Left cardiac atrium (tissue), 4 donors: ENCODE data around the gene TRIM47. TPM values are rescaled to one million over a fixed set of nuclear protein-coding genes. Genes with fewer than 3 reads are reported as not detected.
A peak's percentile ranks its signal among the peaks of the same experiment; 100 is the strongest.
"Not testable (repeated sequence)": the region's sequence is repeated elsewhere in the genome, so short reads cannot be mapped to it uniquely, and the experiment has no call there.

Source experiments
- ATAC-seq, 2 donors: fragments of 200-7000 bp; cut with Tn5 transposase; one replicate each; pipeline ENCODE4 v1.9.1; 2020; ENCODE audit warnings: mild to moderate bottlenecking in 2 of 2, moderate library complexity in 2 of 2
- DNase-seq: peaks from one replicate; pipeline ENCODE4 v3.0.0-alpha.2; 2020
- intact Hi-C, 2 donors: fragments of 100-400 bp; cut with DNase I; formaldehyde crosslinking; loops; one replicate each; pipeline versions ENCODE4 v1.14.1 to v1.15.1; 2022 to 2023
- total RNA-seq, 2 donors: library from RNA; stranded (reverse); fragmentation: NEBNext Ultra II Directional; extraction: Animal tissue kit (Norgen Biotek cat#: 25700); gene quantifications; one replicate each; pipeline ENCODE4 v1.2.1, GENCODE V29; 2021
- donor health status: DM: no; HTN: yes; CAD: no.
- donor health status: DM: no; HTN: yes; CAD: no; lungs with severe emphysema.
- donor health status: DM: yes; HTN: yes; CAD: no.
- donor health status: Dilated cardiomyopathy.

The TRIM47 gene
- total RNA-seq, 2 donors from 2014 or later = 22.9 to 25.3 TPM

DNA sequence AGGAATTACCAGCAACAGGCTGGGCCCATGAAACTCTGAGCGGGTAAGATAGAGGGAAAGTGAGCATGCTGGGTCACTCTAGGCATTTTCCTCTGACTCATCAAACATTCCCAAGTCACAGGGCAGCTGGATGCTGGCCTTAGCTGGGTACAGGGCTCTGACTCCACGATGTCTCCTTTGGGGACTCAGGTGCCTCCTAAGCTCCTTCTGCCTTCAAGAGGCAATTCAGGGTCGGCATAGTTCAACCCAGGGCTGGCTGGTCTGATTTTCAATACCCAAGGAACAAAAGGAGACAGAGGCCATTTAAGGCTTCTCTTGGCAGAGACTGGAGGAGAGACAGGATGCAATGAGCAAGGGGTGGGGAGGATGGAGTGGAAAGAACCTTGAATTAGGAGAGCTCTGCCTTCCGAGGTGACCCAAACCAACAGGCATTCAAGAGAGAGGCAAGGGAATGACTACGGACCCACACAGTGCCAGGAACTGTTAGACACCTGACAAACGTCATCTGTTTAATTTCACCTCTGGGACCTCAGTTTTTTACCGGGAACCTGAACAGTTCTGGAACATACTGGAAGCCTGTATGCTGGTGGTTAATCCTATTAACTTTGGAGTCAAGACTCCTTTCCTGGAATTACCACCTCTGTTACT lies 24.2 kb downstream of the TRIM47 start:
- intact Hi-C loops = loop anchor here in 1 of 2 donors (2.0 kb wide), 1 partner anchor 69 kb away; the partner anchor contains the start of gene UNK
- no peak for DNase-seq
- peak in 1 of 2 donors; percentile 24 for ATAC-seq

DNA sequence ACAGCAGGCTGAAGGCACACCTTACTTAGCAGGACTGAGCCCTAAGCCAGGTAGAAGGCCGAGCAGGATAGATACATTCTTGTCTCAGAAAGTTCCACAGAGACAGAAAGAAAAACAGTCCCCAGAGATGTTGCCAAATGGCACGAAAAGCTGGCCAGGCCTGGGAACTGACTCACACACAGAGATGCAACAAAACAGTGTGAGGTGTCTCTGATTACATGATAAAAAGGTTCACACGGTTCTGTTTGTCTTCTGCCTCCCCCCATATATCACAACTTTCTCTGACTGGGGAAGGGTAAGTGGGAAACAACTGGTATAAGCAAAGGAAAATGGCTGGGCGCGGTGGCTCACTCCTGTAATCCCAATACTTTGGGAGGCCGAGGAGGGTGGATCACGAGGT lies 24.9 kb downstream of the TRIM47 start:
- DNase-seq (no peak), ATAC-seq (no peak)
- intact Hi-C loops = no loop called here

DNA sequence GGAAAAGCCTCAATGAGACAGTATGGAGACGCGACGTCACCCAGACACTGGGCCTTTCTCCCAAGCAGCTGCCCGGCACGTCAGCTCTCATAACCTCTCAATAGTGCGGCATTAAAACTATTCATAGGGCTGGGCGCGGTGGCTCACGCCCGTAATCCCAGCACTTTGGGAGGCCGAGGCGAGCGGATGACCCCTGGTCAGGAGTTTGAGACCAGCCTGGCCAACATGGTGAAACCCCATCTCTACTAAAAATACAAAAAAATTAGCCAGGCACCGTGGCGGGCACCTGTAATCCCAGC lies 26.7 kb downstream of the TRIM47 start:
- ATAC-seq, intact Hi-C loops, DNase-seq: not testable (repeated sequence)

DNA sequence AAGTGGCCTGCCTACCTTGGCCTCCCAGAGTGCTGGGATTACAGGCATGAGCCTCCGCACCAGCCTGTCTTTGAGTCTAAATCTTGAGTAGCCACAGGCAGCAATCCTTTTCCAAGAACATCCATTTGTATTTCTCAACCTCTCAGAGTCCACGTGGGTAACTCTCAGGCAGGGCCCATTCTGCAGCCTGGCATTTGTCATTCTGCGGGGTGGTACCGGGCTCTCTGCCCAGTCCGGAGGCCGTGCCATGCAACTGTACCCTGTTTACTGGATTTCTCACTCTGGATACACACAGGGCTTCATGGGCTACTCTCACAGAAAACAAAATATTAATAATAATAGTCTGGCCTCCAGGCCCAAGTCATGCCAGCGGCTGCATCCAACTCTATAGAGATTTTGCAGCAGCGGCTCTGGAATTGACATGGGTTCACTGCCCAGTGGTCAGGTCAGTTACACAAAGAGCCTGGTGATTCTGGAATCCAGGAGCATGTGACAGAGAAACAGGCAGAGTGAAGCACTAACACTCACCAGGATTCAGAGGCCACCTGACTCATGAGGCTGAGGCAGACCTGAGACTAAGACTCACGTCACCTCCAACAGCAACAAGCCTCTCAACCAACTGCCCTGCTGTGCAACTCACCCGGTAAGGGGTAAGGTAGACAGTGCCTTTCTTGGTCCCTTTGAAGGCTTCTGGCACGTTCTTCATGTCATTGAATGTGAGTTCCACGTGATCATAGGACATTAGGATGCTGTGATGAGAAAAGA lies 27.3 kb downstream of the TRIM47 start:
- ATAC-seq = no peak
- DNase-seq = no peak
- intact Hi-C loops = no loop called here

DNA sequence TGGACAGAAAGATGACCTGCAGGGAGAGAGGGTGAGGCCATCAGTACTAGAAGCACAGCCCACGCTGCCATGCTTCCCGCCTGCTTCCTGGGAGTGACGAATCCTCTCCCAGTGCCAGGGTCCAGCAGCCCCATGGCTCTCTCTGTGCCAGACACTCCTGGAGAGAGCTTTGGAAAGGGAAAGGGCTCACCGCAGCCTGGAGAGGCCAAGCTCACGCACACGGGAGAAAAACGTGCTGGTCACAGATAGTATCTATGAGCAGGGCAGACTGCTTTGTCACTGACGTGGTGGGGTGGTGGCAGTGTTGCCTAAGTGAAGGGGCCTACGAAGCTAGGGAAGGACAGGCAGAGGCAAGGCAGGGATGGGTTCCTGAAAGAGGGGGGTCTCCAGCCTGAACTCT lies 28.7 kb downstream of the TRIM47 start:
- DNase-seq = no peak

DNA sequence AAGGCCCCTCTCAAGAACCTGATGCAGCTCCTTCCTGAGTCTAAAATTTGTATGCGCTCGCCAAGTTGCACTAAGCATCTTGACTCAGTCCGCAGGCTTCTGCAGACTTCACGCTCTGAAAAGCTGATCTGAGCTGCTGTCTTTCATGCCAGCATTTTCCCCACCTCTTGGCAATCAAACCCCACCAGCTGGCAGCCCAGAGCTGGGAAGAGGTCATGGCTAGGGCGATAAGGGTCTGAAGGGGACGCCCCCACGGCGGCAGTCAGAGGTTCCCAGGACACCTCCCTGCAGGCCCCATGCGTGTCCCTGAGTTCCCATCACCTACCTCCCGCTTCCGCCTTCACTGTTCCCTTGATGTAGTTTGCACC lies 29.1 kb downstream of the TRIM47 start:
- intact Hi-C loops = loop anchor here in 1 of 2 donors (10.0 kb wide), 1 partner anchor 74 kb away; a partner anchor contains a TSS
- DNase-seq (no peak), ATAC-seq (peak in 1 of 2 donors; percentile 13)

More for the DNA sequence above, 28.7 kb downstream of the TRIM47 start:
- peak in 1 of 2 donors; percentile 9 for ATAC-seq
- intact Hi-C loops = loop anchor here in 1 of 2 donors (10.0 kb wide), 1 partner anchor 75 kb away; a partner anchor contains a TSS

DNA sequence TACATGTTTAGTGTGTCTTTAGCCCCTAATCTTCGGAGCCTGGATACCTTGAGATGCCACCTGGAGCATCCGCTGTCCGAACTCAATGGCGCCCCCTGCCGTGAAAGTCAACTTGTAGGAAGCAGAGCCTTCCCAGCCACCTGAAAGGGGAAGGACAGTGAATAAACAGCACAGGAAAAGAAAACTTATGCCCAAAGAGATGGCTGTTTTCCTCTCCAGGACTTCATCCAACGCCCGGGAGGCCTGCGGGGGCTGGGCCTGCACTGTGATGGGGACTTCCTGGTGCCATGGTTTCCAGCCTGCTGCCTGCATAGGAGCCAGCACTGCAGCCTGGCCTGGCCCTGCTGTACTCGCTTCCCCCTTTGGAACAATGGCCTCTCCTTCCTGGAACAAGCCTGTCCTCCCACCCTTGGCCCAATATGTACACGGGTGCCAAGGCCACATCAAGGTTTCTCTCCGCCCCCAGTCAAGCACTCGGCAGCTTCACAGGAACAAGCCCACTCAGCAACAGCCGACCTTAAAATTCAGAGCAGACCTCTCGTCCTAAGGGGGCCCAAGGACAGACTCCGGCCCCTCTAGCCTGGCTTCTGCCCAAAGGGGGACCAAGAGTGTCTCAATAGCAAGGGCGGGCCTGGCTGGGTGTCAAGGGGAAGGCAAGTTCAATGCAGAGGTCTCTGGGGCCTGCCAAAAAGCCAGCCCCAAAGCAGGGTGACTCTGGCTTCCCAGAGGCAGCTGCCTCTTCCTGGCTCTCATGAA lies 29.7 kb downstream of the TRIM47 start:
- ATAC-seq (peak; percentile 25 to 35), DNase-seq (peak; percentile 82)
- intact Hi-C loops = loop anchor here in 1 of 2 donors (10.0 kb wide), 1 partner anchor 74 kb away; a partner anchor contains a TSS

DNA sequence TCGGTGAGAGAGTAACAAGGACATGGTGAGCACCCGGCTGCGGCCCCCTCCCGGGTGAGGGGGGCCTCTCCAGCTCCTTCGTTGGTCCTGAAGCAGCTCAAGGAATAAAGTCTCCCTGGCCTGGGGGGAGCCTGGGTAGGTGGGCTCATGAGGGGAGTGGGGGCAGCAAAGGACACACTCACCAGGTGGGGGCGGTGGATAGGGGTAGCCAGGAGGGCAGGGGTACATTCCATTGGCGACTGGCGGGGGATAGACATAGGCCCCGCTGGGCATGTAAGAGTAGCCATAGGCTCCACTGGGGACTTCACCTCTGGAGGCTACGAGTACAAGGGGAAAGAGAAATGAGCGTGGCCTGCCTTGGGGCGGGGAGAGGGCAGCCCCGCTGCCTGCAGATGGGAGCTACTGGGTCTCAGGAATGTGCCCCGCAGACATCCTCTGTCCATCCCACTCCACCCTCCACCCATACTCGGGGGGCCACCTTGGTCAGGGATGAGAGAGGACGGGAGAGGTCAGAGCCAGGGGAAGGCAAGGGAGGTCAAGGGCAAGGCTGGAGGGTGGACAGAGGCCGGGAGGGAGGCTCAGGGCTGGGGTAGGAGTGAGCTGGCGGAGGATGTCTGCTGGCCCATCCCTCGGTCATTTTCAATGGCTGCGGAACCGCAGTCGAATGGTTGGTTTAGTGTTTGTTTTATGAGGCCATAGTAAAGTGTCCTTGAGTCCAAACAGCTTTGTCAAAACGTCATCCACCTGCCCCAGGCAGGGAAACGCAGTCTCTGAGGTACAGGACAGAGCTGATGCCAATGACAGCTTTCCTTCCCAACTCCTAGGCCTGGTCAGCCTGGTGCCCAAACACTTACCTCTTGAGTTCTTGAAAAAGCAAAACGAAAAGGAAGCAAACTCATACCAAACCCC lies 30.5 kb downstream of the TRIM47 start:
- no peak for ATAC-seq
- no peak for DNase-seq
- intact Hi-C loops = loop anchor here in 1 of 2 donors (10.0 kb wide), 1 partner anchor 73 kb away; a partner anchor contains a TSS

DNA sequence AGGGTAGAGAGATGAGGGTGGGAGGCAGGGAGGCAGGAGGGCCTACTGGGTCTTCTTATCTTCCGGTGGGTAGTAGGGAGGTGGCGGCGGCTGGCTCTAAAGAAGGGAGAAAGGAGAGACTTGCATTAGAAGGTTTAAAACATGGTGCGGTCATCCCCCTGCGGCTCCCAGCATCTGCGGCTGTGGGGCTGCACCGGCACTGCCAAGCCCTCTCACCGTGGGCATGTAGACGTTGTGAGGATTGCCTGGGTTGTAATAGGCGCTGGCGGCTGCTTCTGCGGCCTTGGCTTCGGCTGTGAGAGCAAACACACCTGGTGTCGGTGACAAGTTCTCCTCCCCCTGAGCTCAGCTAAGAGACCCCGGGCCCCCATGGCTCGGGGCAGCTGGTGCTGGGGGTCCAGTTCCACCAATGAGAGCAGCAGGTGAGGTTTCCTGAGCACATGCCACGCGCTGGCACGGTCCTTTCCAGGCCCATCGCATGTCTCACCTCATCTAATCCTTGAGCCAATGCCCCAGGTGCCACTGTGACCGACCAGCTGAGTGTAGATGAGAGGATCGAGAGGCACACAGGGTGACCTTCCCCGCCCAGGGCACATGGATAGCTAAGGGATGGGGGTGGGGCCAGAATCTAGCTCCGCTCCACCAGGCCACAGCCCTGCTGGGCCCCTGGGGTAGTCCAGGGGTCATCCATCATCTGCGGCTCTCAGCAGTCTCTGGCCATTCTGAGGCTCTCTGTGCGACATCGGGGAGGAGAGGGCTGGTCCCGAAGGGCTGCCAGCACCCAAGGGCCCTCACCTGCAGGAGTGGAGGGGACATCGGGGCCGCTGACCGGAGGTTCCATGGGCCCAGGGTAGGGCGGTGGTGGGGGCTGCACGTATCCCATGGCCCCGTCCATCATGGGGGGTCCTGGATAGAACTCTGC lies 31.4 kb downstream of the TRIM47 start:
- intact Hi-C loops = loop anchor here in 1 of 2 donors (10.0 kb wide), 1 partner anchor 72 kb away; a partner anchor contains a TSS
- ATAC-seq (no peak), DNase-seq (no peak)

DNA sequence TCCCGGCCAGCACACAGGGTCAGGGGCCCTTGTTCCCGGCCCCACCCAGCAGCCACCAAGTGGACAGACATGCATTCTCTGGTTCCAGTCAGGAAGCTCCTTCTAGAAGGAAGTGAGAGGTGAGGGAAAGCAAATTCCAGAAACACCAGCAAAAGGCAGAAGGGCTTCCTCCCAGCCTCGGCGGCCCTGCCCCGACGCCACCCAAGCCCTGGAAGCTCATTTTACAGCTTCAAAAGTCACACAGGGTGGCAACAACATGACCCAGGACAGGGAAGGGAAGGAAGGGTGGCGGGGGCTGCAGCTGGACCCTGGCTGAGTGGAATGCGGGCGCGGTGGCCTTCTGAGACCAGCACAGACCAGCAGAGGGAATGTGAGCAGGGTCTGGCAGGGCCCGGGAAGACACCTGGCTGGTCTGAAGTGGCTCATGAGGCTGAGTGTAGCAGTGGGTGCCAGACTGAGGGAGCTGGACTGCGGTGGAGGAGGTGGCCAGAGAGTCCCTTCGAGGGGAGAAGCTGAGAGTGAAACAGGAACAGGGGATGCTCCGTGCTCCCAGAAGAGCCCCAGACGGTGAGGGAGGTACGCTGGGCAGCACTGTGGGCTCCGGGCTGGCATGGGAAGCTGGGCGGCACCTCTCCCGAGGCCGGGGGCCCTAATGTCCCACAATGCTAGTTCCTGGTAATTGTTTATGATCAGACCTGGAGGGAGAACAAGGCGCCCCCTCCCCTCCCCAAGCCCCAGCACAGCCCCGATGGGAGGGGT lies 32.3 kb downstream of the TRIM47 start:
- intact Hi-C loops = loop anchor here in 1 of 2 donors (10.0 kb wide), 1 partner anchor 71 kb away; a partner anchor contains a TSS
- ATAC-seq (no peak), DNase-seq (no peak)

DNA sequence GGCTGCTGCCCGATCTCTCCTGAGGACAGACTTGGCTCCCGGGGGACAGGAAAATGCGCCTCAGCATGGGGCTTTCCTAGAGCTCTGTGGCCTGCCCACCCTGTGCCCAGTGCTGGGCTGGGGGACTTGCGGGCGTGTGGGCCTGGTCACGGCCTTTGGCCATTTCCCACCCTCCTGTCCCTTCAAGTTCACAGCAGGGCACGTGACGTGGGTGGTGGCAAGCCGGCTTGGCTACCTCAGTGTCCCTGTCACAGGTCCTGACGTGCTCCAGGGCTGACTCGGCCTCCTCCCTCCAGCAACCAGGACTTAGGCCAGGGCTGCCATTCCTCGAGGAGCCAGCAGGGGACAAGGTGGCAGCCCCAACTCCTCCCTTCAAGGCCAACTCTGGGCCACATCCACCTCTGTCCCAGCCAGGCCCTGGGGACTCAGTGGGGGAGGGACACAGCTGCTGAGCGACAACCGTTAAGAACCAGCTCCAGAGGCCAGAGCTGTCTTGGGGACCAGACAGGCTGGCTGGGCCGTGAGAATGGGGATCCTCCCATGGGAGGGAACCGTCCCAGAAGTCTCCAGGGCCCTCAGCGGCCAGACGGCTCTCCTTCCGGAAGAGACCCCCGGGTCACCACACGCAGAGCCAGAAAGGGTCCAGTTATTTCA lies 33.2 kb downstream of the TRIM47 start:
- intact Hi-C loops = loop anchor here in 1 of 2 donors (10.0 kb wide), 1 partner anchor 70 kb away; a partner anchor contains a TSS
- ATAC-seq (peak; percentile 68 to 74), DNase-seq (peak; percentile 85)

DNA sequence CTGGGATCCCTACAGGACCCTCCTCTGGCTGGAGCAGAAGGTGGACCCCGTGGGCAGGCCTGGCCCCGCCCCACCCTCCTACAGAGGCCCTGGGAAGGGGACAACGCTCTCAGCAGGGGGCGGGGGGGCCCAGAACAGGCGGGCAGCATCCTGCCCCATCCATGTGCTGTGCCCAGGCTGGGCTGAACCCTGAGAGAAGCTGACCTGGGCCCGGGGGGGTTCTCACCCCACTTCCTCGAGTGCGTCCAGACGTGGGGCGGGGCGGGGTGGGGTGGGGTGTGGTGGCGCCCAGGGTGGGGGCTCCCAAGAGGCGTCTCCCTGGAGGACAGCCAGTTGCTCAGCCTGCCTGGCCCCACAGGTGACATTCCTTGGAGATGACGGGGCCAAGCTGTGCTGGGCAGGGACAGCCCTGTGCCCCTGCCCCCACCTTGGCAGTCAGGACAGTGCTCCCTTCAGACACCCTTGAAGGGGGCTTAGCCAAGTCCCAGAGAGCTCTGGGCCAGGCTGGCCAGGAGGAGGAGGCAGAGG lies 33.8 kb downstream of the TRIM47 start:
- ATAC-seq = peak; percentile 38 to 67
- DNase-seq = no peak
- intact Hi-C loops = loop anchor here in 1 of 2 donors (10.0 kb wide), 1 partner anchor 70 kb away; a partner anchor contains a TSS

DNA sequence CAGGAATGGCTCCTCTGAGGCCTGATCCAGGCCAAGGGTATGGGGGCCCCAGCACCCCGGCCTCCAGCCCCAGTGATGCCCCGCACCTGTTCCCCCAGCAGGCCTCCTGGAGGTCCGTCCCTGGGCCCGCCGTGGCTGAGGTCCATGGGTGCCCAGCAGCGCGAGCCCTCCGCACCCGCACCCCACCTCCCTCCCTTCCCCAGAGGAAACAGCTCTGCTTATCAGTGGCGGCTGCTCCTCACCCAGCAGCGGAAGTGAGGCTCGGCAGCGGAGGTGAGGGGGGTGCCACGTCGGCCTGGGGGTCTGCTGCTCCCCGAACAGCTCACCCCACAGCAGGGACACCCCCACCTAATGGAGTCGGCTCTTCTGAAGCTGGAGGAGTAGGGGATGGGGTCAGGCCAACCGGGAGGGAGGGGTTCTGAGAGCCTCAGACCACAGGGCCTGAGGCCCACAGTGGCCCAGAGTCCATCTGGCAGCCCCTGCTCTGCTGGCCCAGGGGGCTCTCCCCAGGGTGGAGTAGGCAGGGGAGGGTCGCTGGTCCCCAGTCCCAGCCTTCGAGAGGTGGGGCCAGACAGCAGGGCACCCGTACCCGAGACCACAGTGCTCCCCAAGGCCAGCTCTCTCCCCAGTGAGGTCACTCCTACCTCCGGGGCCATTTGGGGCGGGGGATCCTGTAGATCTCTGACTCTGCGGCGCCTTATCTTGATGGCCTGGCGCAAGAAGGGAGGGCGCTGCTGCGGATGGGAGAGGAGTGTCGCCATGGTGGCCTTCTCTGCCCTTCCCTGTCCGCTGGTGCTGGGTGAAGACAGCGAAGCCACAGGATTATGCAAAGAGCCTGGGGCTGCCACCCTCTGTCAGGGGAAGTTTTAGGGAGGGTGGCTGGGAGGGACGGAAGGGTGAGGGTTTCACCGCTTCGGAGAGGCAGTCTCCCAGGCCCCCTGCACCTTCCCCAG lies 34.5 kb downstream of the TRIM47 start, which contains the start of gene UNC13D:
Gene UNC13D, minus strand, starts transcription at position 828 of the 953 bp plus-strand sequence. Its CDS starts 67 bp downstream, at position 761.
- intact Hi-C loops = loop anchor here in 1 of 2 donors (10.0 kb wide), 1 partner anchor 69 kb away; a partner anchor contains a TSS
- ATAC-seq (peak; percentile 20 to 32), DNase-seq (no peak)

DNA sequence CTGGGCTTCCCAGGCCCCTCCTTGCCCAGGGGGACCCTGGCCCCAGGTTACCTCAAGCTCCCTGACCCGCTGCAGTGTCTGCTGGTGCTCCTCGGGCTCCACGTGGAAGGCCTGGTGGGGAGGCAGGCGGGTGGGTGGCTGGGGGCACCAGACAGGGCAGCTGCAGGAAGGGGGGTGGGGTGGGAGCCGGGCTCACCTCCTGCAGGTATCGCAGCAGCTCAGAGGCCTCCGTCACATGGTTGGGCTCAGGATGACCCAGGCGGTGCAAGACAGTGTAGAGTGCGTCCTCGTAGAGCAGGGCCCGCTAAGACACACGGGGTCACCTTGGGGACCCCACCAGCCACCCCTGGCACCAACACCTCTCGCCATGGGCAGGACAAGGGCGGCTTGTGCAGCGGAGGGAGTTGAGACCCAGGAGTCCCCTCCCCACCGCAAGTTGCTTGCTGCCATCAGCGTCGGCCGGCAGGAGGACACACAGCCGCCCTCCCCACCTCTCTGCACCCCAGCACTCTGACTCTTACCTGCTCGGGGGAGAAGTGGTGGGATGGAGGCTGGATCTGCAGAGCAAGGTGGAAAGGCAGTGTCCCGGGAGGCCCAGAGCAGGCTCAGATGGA lies 35.3 kb downstream of the TRIM47 start:
- intact Hi-C loops = loop anchor here in 1 of 2 donors (10.0 kb wide), 1 partner anchor 68 kb away; a partner anchor contains a TSS
- ATAC-seq = no peak
- peak; percentile 25 for DNase-seq
